OCI-LY7 (cell line): Measurements from ENCODE around the gene RRAGA. TPM values are rescaled to one million over a fixed set of nuclear protein-coding genes. Genes with fewer than 3 reads are reported as not detected.

Experiments
- BruUV-seq: library from RNA; stranded (reverse); fragments of 400-500 nt; replicated peaks from 2 replicates; lab custom pipeline; 2021; lab: Mats Ljungman, UMichigan
- CTCF ChIA-PET: fragments of 300-600 bp; sonication (Branson Sonifier 250); formaldehyde crosslinking; loops from one replicate; lab custom pipeline; 2022; ENCODE audit warnings: antibody characterized with exemption; ENCODE audit not compliant: unreplicated experiment; lab: Charles Lee
- POLR2A ChIA-PET: fragments of 300-600 bp; sonication (Branson Sonifier 250); formaldehyde crosslinking; loops from one replicate; lab custom pipeline; 2022; ENCODE audit warnings: antibody characterized with exemption; lab: Charles Lee
- DNase-seq: peaks from one replicate; pipeline ENCODE4 v3.0.0-alpha.2; 2015; ENCODE audit warnings: low spot score
- H2AFZ ChIP-seq: fragments of 200-600 bp; sonication (generic), shearing (Covaris generic); 2 replicates; pipeline ENCODE4 v1.6.1; 2014; ENCODE audit warnings: mild to moderate bottlenecking, antibody characterized with exemption, low read length, moderate library complexity
- H3K27ac ChIP-seq: fragments of 200-600 bp; sonication (generic); 2 replicates; pipeline ENCODE4 v1.5.1; 2014; ENCODE audit warnings: mixed run types, low read depth, mild to moderate bottlenecking, moderate library complexity, low read length, inconsistent platforms; ENCODE audit not compliant: poor library complexity, severe bottlenecking
- H3K36me3 ChIP-seq: fragments of 200-600 bp; sonication (generic); 2 replicates; pipeline ENCODE4 v1.6.1; 2014; ENCODE audit warnings: mild to moderate bottlenecking, antibody characterized with exemption, low read length, moderate library complexity, mixed read lengths; ENCODE audit not compliant: insufficient read depth
- H3K4me1 ChIP-seq: fragments of 200-600 bp; sonication (generic); 2 replicates; pipeline ENCODE4 v1.5.1; 2014; ENCODE audit warnings: mild to moderate bottlenecking, low read length; ENCODE audit not compliant: insufficient read depth, poor library complexity, severe bottlenecking
- H3K4me2 ChIP-seq: fragments of 200-600 bp; sonication (generic); 2 replicates; pipeline ENCODE4 v1.6.1; 2014; ENCODE audit warnings: mild to moderate bottlenecking, low read length
- H3K4me3 ChIP-seq: fragments of 200-600 bp; sonication (generic); 2 replicates; pipeline ENCODE4 v1.5.1; 2014; ENCODE audit warnings: mild to moderate bottlenecking, low read depth, low read length; ENCODE audit not compliant: poor library complexity, severe bottlenecking
- H3K79me2 ChIP-seq: fragments of 200-600 bp; sonication (generic); 2 replicates; pipeline ENCODE4 v1.6.1; 2016; ENCODE audit warnings: low read depth, mild to moderate bottlenecking, low read length, moderate library complexity, mixed read lengths; ENCODE audit not compliant: insufficient read depth
- H3K9me2 ChIP-seq: fragments of 200-600 bp; sonication (generic); 2 replicates; pipeline ENCODE4 v1.6.1; 2016; ENCODE audit warnings: mild to moderate bottlenecking, low read length, mixed read lengths; ENCODE audit not compliant: insufficient read depth
- H3K9me3 ChIP-seq: fragments of 200-600 bp; sonication (generic); 2 replicates; pipeline ENCODE4 v1.6.1; 2014; ENCODE audit warnings: mild to moderate bottlenecking, mixed run types, low read length, mixed read lengths
- H4K20me1 ChIP-seq: fragments of 200-600 bp; sonication (generic); 2 replicates; pipeline ENCODE4 v1.6.1; 2014; ENCODE audit warnings: mild to moderate bottlenecking, antibody characterized with exemption, low read length, moderate library complexity, mixed read lengths; ENCODE audit not compliant: insufficient read depth
- CTCF ChIP-seq: fragments of 200-600 bp; sonication (generic); conservative IDR thresholded peaks from 2 replicates; pipeline ENCODE4 v1.5.1; 2014; ENCODE audit warnings: mild to moderate bottlenecking, antibody characterized with exemption, low read length, moderate library complexity, mixed read lengths
- EZH2phosphoT487 ChIP-seq: fragments of 200-600 bp; sonication (generic); IDR thresholded peaks from 2 replicates; pipeline ENCODE4 v1.6.1; 2018; ENCODE audit warnings: low read depth, borderline replicate concordance, mild to moderate bottlenecking, mixed run types, antibody characterized with exemption, low read length, moderate library complexity, mixed read lengths
- intact Hi-C: fragments of 100-400 bp; cut with micrococcal nuclease; formaldehyde crosslinking; loops from one replicate; pipeline ENCODE4 v1.10.0; 2022; ENCODE audit not compliant: unreplicated experiment
- total RNA-seq, 2 experiments: library from RNA; depleted of rRNA in 1 of 2; stranded (reverse); fragments of >200 nt in 1 of 2; shearing (Covaris generic) in 1 of 2; gene quantifications; 2 replicates each; pipeline ENCODE4 v1.2.3, GENCODE V29; 2014 to 2022

RRAGA gene
- total RNA-seq, 2 experiments from 2014 or later, result 25.9 to 43.0 TPM

- Histone ChIP-seq H3K79me2 (no peaks in the 10 kb centered on the region), H4K20me1 (no peaks in the 10 kb centered on the region), H3K9me3 (no peaks in the 10 kb centered on the region), H3K9me2 (no peaks in the 10 kb centered on the region), H3K36me3 (no peaks in the 10 kb centered on the region), H3K27ac (no peak overlapping the region), H3K4me2 (no peak overlapping the region), H3K4me1 (no peaks in the 10 kb centered on the region), H2AFZ (no peak overlapping the region), H3K4me3 (no peak overlapping the region)
- intact Hi-C loops, result loop anchor here (5.0 kb wide), 1 partner anchor 771 kb away; no protein-coding TSS in a partner anchor
- TF ChIP-seq CTCF (no peak), EZH2phosphoT487 (no peak)
- BruUV-seq, result no TSS peak
- DNase-seq, result no peak
- CTCF ChIA-PET, result no interaction called here
- POLR2A ChIA-PET, result no interaction called here
These were observed 21.4 kb upstream of the RRAGA start for GRCh38 chr9:19027825-19028224.

DNA sequence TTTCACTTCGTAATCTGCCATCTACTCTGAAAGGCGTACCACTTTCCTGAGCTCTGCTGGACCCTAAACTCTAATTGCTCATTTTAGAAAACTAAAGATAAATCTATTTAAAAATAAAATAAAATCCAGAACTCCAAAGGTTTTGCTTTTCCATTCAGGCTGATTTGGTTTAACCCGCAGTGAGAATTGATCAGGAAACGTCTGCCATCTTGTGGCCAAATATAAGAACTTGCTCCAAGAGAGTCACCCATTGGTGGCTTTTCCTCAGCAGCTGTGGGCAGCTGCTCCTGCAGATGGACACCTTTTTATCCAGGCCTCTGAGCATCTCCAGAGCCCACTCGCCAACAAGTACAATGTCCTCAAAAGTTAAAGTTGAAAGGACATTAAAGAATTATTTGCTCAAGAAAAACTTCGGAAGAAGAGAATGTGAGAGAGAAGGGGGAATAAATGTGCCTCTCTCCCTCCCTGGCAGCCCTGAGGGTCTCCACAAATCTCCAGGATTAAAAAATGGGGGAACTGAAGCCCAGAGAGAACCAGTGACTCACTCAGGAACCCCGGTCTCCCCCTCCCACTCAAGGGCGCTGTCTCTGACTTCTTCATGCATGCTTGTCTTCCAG, 20.3 kb upstream of the RRAGA start:
- H3K79me2 ChIP-seq, result no peaks in the 10 kb centered on the region
- no peaks in the 10 kb centered on the region for H3K36me3 ChIP-seq
- H3K9me2 ChIP-seq, result no peaks in the 10 kb centered on the region
- CTCF ChIA-PET, result no interaction called here
- H2AFZ ChIP-seq, result no peak overlapping the region
- TF ChIP-seq CTCF (peak; percentile 90), EZH2phosphoT487 (no peak)
- H3K4me2 ChIP-seq, result no peak overlapping the region
- no peaks in the 10 kb centered on the region for H4K20me1 ChIP-seq
- intact Hi-C loops, result loop anchor here (5.0 kb wide), 1 partner anchor 772 kb away; no protein-coding TSS in a partner anchor
- no peaks in the 10 kb centered on the region for H3K4me1 ChIP-seq
- DNase-seq, result peak; percentile 52
- POLR2A ChIA-PET, result interaction anchor here (0.5 to 0.9 kb wide), 2 partner anchors 39 to 387 kb away, joined by 3 to 4 read pairs; no protein-coding TSS in a partner anchor
- H3K9me3 ChIP-seq, result no peaks in the 10 kb centered on the region
- no peak overlapping the region for H3K27ac ChIP-seq
- H3K4me3 ChIP-seq, result no peak overlapping the region
- BruUV-seq, result no TSS peak

DNA sequence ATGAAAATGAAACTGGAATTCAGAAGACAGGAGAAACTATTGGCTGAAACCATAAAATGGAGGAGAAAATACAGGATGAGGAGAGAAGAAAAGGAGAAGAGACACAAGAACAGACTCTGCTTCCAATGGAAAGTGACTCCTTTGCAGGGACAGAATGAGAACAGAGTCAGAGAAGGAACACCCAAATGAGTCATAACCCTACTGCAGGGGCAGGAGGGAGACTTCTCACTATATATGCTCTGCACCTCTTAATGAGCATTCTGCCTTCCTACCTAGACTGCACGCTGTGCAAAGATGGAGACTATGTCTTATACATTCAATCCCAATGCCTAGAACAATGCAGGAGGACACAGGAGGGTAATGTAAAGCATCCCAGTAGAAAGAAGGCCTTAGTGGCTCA, 18.3 kb upstream of the RRAGA start:
- Histone ChIP-seq H3K4me1 (no peaks in the 10 kb centered on the region), H3K4me2 (no peak overlapping the region), H3K36me3 (no peaks in the 10 kb centered on the region), H4K20me1 (no peaks in the 10 kb centered on the region), H3K27ac (no peak overlapping the region), H3K9me2 (no peaks in the 10 kb centered on the region), H3K79me2 (no peaks in the 10 kb centered on the region), H3K4me3 (no peak overlapping the region), H2AFZ (no peak overlapping the region), H3K9me3 (no peaks in the 10 kb centered on the region)
- DNase-seq, result no peak
- ChIA-PET CTCF (no interaction called here), POLR2A (no interaction called here)
- BruUV-seq, result no TSS peak
- intact Hi-C loops, result no loop called here
- TF ChIP-seq EZH2phosphoT487 (no peak), CTCF (no peak)
